SKM-1 treated with dmso at 0.1 percent for 144 hours (cell line): ENCODE results near the gene SLC35E4.

ENCODE experiments used
- DNase-seq: peaks from one replicate; lab custom pipeline; 2025; ENCODE audit not compliant: unreplicated experiment; lab: John Stamatoyannopoulos, UW

The SLC35E4 gene

GRCh38 chr22:30687358-30687757 is 51.8 kb downstream of the SLC35E4 start:
- no peak for DNase-seq

- DNase-seq, result no peak
Observed at GRCh38 chr22:30689622-30690021, 54.0 kb downstream of the SLC35E4 start.

- no peak for DNase-seq
Observed at GRCh38 chr22:30691204-30691603, 55.6 kb downstream of the SLC35E4 start.

GRCh38 chr22:30694171-30694639 is 58.6 kb downstream of the SLC35E4 start:
- DNase-seq, result peak; percentile 25

- peak; percentile 6 for DNase-seq
Observed at GRCh38 chr22:30694640-30695350, 59.2 kb downstream of the SLC35E4 start, which contains the start of gene OSBP2. Gene OSBP2, plus strand, starts transcription at chr22:30694874. Its CDS starts 36 bp downstream, at chr22:30694910.

- no peak for DNase-seq
Observed at GRCh38 chr22:30695351-30695851, 59.8 kb downstream of the SLC35E4 start.

GRCh38 chr22:30695871-30696655 is 60.5 kb downstream of the SLC35E4 start:
- DNase-seq, result no peak
